Measurements from ENCODE around the gene PRKG1.

DNA sequence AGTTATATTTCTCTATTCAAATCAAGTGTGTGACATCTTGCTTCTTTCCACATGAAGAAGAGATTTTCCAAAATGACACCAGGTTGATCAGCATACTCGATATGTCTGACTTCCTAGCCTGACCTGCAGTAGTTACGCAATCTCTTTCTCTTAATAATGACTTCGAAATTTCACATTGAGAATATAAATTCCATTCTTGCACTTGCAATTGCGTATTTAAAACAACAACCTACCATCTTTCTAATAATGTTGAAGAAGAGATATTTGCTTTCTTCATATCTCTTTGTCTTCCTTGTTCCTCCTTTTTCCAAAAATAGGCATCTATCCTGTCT lies 348.8 kb downstream of the PRKG1 start:
- TF ChIP-seq CTCF (IDR thresholded peaks at IDR 0.05), result no peak
- TF ChIP-seq POLR2A (IDR thresholded peaks at IDR 0.05; ENCODE audit: low read depth), result no peak

All from esophagus muscularis mucosa (tissue), 3 donors.